Activated T-cell treated with anti-CD3 and anti-CD28 coated beads, Interleukin-2, amount 50 U/mL, for 4 hours (primary cell): Measurements from ENCODE around the gene HDAC4. TPM values are rescaled to one million over a fixed set of nuclear protein-coding genes. Genes with fewer than 3 reads are reported as not detected.

Source experiments
- ATAC-seq, 2 donors: fragments of 200-7000 bp; cut with Tn5 transposase; one replicate each; pipeline ENCODE4 v1.10.0; 2021
- DNase-seq: peaks from one replicate; pipeline ENCODE4 v3.0.0-alpha.2; 2020
- H3K27me3 Mint-ChIP-seq: one replicate; pipeline ENCODE4 v1.8.0; 2021; ENCODE audit warnings: low read depth, mixed read lengths
- H3K36me3 Mint-ChIP-seq: one replicate; pipeline ENCODE4 v1.8.0; 2022; ENCODE audit warnings: mixed read lengths; ENCODE audit not compliant: insufficient read depth
- H3K4me1 Mint-ChIP-seq: one replicate; pipeline ENCODE4 v1.8.0; 2021; ENCODE audit warnings: low read depth, mixed read lengths
- H3K4me3 Mint-ChIP-seq: one replicate; pipeline ENCODE4 v1.8.0; 2021; ENCODE audit warnings: mild to moderate bottlenecking, moderate library complexity, mixed read lengths
- H3K9me3 Mint-ChIP-seq: one replicate; pipeline ENCODE4 v1.8.0; 2021; ENCODE audit warnings: mixed read lengths
- total RNA-seq, 3 donors: library from RNA; stranded (reverse); gene quantifications; one replicate each; pipeline ENCODE4 v1.2.1, GENCODE V29; 2021

The HDAC4 gene
- total RNA-seq, 3 donors from 2014 or later, result 30.4 to 34.1 (median 31.9) TPM

DNA sequence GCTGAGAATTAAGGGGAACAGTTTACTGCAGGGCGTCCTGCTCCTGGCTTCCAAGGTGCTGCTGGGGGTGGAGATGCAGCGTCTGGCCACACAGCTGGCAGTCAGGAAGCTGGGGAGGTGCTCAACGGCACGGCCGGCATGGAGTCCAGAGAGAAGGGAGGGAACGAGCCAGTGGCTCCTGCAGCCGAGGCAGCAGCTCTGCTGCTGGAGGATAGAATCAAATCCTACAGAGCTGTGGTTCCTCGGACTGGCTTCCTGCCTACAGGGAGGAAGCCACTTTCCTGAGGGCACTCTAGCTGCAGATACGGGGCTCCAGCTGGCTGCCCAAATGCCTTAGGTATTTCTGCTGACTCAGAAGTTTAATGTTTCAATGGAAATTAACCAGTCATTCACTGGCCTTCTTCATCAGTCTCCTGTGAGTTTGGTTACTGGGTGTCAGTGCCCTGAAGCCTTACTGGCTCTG is 286.7 kb downstream of the HDAC4 start:
- DNase-seq, result no peak
- Mint-ChIP-seq H3K4me1 (peaks cover 9% of the 10 kb centered on the region), H3K9me3 (no peaks in the 10 kb centered on the region), H3K27me3 (no peaks in the 10 kb centered on the region), H3K36me3 (peaks cover 8% of the 10 kb centered on the region), H3K4me3 (no peak overlapping the region)
- no peak for ATAC-seq

- peaks cover 8% of the 10 kb centered on the region for H3K36me3 Mint-ChIP-seq
- no peaks in the 10 kb centered on the region for H3K9me3 Mint-ChIP-seq
- H3K4me3 Mint-ChIP-seq, result no peak overlapping the region
- ATAC-seq (no peak), DNase-seq (no peak)
- H3K4me1 Mint-ChIP-seq, result peaks cover 5% of the 10 kb centered on the region
- H3K27me3 Mint-ChIP-seq, result no peaks in the 10 kb centered on the region
Measured at GRCh38 chr2:239113615-239114014, 287.2 kb downstream of the HDAC4 start.

- H3K9me3 Mint-ChIP-seq, result no peaks in the 10 kb centered on the region
- DNase-seq (no peak), ATAC-seq (no peak)
- H3K27me3 Mint-ChIP-seq, result no peaks in the 10 kb centered on the region
- peaks cover 4% of the 10 kb centered on the region for H3K4me1 Mint-ChIP-seq
- peaks cover 10% of the 10 kb centered on the region for H3K36me3 Mint-ChIP-seq
- no peak overlapping the region for H3K4me3 Mint-ChIP-seq
Measured at GRCh38 chr2:239113171-239113570, 287.6 kb downstream of the HDAC4 start.

DNA sequence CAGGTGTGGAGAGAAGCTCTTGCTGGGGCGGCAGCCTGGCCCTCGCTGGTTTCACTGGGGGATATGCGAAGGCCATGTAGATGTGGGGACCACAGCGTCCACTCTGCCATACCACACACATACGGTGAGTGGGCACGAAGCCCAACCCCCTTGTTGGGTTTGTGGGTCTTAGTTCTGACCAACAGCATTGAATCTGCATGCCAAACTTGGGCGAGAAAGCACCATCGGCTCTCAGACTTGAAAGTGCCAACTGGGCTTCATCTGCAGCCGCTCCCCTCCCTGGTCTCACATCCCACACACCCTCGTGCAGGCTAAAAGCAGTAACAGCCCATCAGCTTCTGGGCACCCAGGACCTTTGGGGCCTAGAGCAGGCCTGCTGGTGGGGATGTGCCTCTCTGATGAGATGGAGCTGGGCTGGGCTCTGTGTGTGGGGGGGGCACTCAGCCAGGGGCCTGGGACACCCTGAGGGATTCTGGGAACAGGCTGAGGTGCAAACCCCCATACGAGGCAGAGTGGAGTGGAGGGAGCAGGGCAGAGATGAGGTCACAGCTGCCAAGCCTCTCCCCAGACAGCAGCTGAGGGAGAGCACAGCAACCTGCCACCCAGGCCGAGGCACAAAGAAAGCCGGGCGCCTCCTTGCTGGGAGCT is 288.6 kb downstream of the HDAC4 start:
- DNase-seq (no peak), ATAC-seq (no peak)
- H3K4me1 Mint-ChIP-seq, result peaks cover under 1% of the 10 kb centered on the region
- H3K27me3 Mint-ChIP-seq, result no peaks in the 10 kb centered on the region
- H3K4me3 Mint-ChIP-seq, result no peak overlapping the region
- H3K36me3 Mint-ChIP-seq, result peaks cover 10% of the 10 kb centered on the region
- no peaks in the 10 kb centered on the region for H3K9me3 Mint-ChIP-seq

DNA sequence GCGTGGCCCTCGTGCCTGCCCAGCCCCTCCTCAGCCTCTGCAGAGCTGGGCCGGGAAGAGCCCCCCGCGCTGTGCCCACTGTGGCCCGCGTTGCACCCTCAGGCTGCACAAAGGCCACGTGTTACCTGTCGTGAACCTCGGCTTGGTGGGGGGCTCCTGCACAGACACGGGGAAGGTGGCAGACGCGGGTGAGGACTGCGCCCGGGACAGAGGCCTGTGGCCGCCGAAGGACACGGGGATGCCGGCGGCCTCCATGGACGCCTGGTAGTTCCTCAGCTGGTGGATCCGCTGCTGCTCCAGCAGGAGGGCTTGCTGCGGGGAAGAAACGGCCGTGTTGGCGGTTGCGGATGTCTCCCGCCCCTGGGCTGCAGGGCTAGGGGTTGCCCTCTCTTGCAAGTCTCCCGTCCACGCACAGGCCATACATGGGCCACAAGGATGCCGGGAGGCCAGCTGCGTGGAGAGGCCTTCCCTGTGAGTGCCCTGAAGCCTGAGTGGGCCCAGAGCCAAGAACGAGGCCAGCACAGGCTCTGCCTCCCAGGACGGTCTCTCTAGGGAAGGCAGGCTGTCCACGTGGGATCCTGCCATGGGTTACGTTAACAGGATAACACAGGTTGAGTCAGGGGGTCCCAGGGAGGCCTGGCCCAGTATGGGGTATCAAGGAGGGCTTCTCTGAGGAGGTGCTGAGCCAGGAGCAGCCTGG is 289.3 kb downstream of the HDAC4 start:
- Mint-ChIP-seq H3K9me3 (no peaks in the 10 kb centered on the region), H3K4me3 (no peak overlapping the region), H3K27me3 (no peaks in the 10 kb centered on the region), H3K36me3 (peaks cover 10% of the 10 kb centered on the region), H3K4me1 (no peaks in the 10 kb centered on the region)
- ATAC-seq (no peak), DNase-seq (no peak)

- Mint-ChIP-seq H3K4me1 (no peaks in the 10 kb centered on the region), H3K4me3 (no peak overlapping the region), H3K36me3 (peaks cover 10% of the 10 kb centered on the region), H3K9me3 (no peaks in the 10 kb centered on the region), H3K27me3 (no peaks in the 10 kb centered on the region)
- ATAC-seq (no peak), DNase-seq (no peak)
Measured at GRCh38 chr2:239110595-239111048, 290.2 kb downstream of the HDAC4 start.

DNA sequence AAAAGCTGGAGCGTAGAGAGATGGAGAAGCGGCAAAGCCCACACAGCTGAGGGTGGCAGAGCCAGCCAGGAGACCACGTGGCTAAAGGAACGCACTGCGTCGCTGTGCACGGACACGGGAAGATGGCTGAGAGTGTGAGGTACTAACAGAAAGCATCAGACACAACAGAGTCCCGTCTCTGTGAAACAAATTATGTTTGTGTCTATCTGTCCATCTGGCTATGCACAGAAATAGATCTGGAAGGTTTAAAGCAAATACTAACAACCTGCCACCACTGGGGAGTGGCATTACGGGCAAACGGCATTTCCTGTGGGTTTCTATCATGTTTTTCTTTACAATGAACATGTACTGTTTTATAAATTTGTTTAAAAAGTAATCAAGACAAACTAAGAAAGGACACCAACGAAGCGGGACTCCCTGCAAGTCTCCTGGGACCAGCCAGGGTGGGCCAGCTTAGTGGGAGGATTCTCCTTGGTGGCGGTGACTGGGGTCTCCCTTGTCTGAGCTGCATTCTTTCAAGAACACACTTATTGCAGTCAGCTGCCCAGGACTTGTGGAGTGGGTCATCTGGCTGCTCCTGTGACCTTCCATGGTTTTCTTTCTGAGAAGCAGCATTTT is 290.8 kb downstream of the HDAC4 start:
- H3K4me1 Mint-ChIP-seq, result no peaks in the 10 kb centered on the region
- no peak for DNase-seq
- no peak for ATAC-seq
- no peaks in the 10 kb centered on the region for H3K27me3 Mint-ChIP-seq
- H3K4me3 Mint-ChIP-seq, result no peak overlapping the region
- peaks cover 9% of the 10 kb centered on the region for H3K36me3 Mint-ChIP-seq
- H3K9me3 Mint-ChIP-seq, result no peaks in the 10 kb centered on the region

- Mint-ChIP-seq H3K4me3 (no peak overlapping the region), H3K4me1 (no peaks in the 10 kb centered on the region), H3K27me3 (no peaks in the 10 kb centered on the region), H3K36me3 (peaks cover 13% of the 10 kb centered on the region), H3K9me3 (no peaks in the 10 kb centered on the region)
- ATAC-seq (no peak), DNase-seq (no peak)
Measured at GRCh38 chr2:239109041-239109927, 291.5 kb downstream of the HDAC4 start.

DNA sequence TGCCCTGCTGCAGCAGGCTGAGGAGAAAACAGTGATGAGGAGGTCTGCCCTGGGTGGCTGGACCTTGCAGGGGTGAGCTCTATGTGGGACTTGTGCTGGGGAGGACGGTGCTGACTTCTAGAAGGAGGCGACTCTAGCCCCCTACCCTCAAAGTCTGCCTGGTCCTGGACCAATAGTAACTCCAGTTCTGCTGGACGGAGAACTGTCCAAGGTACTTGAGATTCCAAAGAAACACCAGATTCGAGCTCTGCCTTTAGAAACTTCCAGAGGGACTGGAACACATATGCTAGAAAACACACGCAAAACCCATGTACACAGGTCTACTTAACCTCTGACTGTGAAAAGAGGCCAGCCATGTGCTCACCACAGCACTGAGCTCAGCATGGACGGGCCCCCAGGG is 292.4 kb downstream of the HDAC4 start:
- no peak for ATAC-seq
- no peaks in the 10 kb centered on the region for H3K9me3 Mint-ChIP-seq
- H3K36me3 Mint-ChIP-seq, result peaks cover 13% of the 10 kb centered on the region
- H3K27me3 Mint-ChIP-seq, result no peaks in the 10 kb centered on the region
- H3K4me3 Mint-ChIP-seq, result no peak overlapping the region
- DNase-seq, result no peak
- no peaks in the 10 kb centered on the region for H3K4me1 Mint-ChIP-seq

- Mint-ChIP-seq H3K4me3 (no peak overlapping the region), H3K36me3 (peaks cover 13% of the 10 kb centered on the region), H3K9me3 (no peaks in the 10 kb centered on the region), H3K27me3 (no peaks in the 10 kb centered on the region), H3K4me1 (no peaks in the 10 kb centered on the region)
- no peak for DNase-seq
- ATAC-seq, result no peak
Measured at GRCh38 chr2:239107936-239108335, 292.9 kb downstream of the HDAC4 start.

DNA sequence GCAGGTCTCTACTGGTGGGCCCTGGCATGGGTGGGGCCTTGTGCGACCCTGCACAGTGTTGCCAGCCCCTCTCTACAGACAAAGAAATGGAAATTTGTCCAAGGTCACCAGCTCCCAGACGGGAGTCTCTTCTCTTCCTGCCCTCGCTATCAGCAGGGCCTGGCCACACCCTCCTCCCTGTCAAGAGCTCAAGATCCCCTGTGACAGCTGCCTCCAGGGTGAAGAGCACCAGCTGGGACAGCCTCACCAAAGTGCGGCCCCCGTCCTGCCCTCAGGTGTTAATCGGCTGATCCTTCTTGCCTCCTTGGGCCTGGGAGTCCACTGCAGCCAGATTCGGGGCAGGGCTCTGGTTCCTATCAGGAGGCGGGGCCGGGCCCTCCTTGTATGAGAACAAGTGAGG is 293.9 kb downstream of the HDAC4 start:
- no peaks in the 10 kb centered on the region for H3K4me1 Mint-ChIP-seq

GRCh38 chr2:239106314-239106908 is 294.4 kb downstream of the HDAC4 start:
- ATAC-seq (no peak), DNase-seq (no peak)
- peaks cover 13% of the 10 kb centered on the region for H3K36me3 Mint-ChIP-seq
- no peaks in the 10 kb centered on the region for H3K9me3 Mint-ChIP-seq
- H3K27me3 Mint-ChIP-seq, result no peaks in the 10 kb centered on the region
- no peak overlapping the region for H3K4me3 Mint-ChIP-seq
- H3K4me1 Mint-ChIP-seq, result no peaks in the 10 kb centered on the region

More for the DNA sequence above, 293.9 kb downstream of the HDAC4 start:
- no peak for ATAC-seq
- Mint-ChIP-seq H3K36me3 (peaks cover 13% of the 10 kb centered on the region), H3K4me3 (no peak overlapping the region), H3K27me3 (no peaks in the 10 kb centered on the region), H3K9me3 (no peaks in the 10 kb centered on the region)
- no peak for DNase-seq

DNA sequence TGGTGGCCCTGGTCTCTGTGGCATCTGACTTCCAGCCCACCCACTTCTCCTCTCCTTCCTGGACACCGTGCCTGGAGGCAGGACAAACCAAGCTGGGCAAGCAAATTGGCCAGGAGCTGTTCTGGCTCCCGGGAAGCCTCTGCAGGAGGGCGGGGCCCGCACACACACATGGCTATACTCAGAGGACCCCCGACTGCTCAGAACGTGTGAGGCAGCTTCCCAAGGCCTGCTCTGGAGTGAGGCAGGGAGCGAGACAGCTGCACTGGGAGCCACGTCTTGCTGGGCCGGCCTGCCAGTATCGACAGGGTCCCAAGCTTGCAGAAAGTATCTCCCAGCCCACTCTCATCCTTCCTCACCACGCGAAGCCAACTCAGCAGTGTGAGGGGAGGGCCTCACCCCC is 295.6 kb downstream of the HDAC4 start:
- no peak overlapping the region for H3K4me3 Mint-ChIP-seq
- ATAC-seq, result no peak
- no peaks in the 10 kb centered on the region for H3K4me1 Mint-ChIP-seq
- no peaks in the 10 kb centered on the region for H3K9me3 Mint-ChIP-seq
- H3K36me3 Mint-ChIP-seq, result peaks cover 7% of the 10 kb centered on the region
- DNase-seq, result no peak
- no peaks in the 10 kb centered on the region for H3K27me3 Mint-ChIP-seq

DNA sequence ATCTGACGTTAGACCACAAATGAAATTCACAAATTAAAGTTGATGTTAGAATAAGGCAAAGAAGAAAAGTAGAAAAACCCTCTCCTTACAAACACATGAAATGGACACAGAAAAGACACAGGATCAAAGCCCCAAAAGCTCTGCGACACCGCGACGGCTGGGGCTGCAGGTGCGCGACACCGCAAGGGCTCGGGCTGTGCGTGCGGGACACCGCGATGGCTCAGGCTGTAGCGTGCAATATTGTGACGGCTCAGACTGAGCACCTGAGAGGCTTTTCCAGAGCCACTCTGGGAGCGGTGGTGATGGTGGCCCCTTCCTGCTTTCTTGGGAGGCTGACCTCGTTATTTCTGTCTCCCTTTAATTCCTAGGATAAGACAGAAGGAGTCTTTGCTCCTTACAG is 296.0 kb downstream of the HDAC4 start:
- DNase-seq (no peak), ATAC-seq (no peak)
- H3K4me3 Mint-ChIP-seq, result no peak overlapping the region
- H3K4me1 Mint-ChIP-seq, result no peaks in the 10 kb centered on the region
- H3K9me3 Mint-ChIP-seq, result no peaks in the 10 kb centered on the region
- H3K27me3 Mint-ChIP-seq, result no peaks in the 10 kb centered on the region
- H3K36me3 Mint-ChIP-seq, result peaks cover 6% of the 10 kb centered on the region
